H1 (cell line): ENCODE measurements around the gene PRKCD. TPM values are rescaled to one million over a fixed set of nuclear protein-coding genes. Genes with fewer than 3 reads are reported as not detected.

ENCODE experiments used
- ASH2L ChIP-seq: fragments of 200-600, 300-600 bp; sonication (generic); IDR thresholded peaks from one replicate; pipeline ENCODE4 v1.7.1; 2017; ENCODE audit warnings: low read length
- BRCA1 ChIP-seq: IDR thresholded peaks from 2 replicates; pipeline ENCODE4 v1.6.1; 2012; ENCODE audit warnings: low read depth, low read length, improper control_type of control experiment
- CREB1 ChIP-seq: IDR thresholded peaks from 2 replicates; pipeline ENCODE4 v1.6.1; 2012; ENCODE audit warnings: inconsistent platforms
- POLR2AphosphoS5 ChIP-seq: IDR thresholded peaks from 2 replicates; pipeline ENCODE4 v1.6.1; 2011; ENCODE audit warnings: low read depth, low read length
- SIN3A ChIP-seq, 2 experiments: IDR thresholded peaks in 1 of 2; conservative IDR thresholded peaks in 1 of 2; 2 replicates each; pipeline ENCODE4 v1.6.1; 2011 to 2012; ENCODE audit warnings: low read length in 2 of 2, improper control_type of control experiment in 1 of 2, low read depth in 1 of 2, mild to moderate bottlenecking in 1 of 2
- SIX5 ChIP-seq: IDR thresholded peaks from 2 replicates; pipeline ENCODE4 v1.6.1; 2011; ENCODE audit warnings: mild to moderate bottlenecking, low read depth, low read length
- polyA plus RNA-seq, 7 experiments: library from polyadenylated mRNA; depleted of rRNA in 3 of 7; stranded (reverse) in 5 of 7; unstranded in 2 of 7; fragments of >200 nt in 5 of 7; fragments of 200-250 nt in 2 of 7; gene quantifications; 1 replicate in 5 of 7; 2 replicates in 1 of 7; 4 replicates in 1 of 7; pipeline versions ENCODE4 v1.2.1 to v1.2.3, GENCODE V29; 2011 to 2013; ENCODE audit warnings: missing spikeins in 2 of 7, mixed read lengths in 2 of 7
- total RNA-seq: library from RNA; stranded (reverse); fragmentation: NEBNext Ultra II Directional; extraction: Animal tissue kit (Norgen Biotek cat#: 25700); gene quantifications from 2 replicates; pipeline ENCODE4 v1.2.1, GENCODE V29; 2021

Gene PRKCD
- total and polyA plus RNA-seq, 2 of the 8 experiments (the other 6 are each of a cell fraction or from before 2014, with no cell fraction given): 22.6 to 23.9 TPM

DNA sequence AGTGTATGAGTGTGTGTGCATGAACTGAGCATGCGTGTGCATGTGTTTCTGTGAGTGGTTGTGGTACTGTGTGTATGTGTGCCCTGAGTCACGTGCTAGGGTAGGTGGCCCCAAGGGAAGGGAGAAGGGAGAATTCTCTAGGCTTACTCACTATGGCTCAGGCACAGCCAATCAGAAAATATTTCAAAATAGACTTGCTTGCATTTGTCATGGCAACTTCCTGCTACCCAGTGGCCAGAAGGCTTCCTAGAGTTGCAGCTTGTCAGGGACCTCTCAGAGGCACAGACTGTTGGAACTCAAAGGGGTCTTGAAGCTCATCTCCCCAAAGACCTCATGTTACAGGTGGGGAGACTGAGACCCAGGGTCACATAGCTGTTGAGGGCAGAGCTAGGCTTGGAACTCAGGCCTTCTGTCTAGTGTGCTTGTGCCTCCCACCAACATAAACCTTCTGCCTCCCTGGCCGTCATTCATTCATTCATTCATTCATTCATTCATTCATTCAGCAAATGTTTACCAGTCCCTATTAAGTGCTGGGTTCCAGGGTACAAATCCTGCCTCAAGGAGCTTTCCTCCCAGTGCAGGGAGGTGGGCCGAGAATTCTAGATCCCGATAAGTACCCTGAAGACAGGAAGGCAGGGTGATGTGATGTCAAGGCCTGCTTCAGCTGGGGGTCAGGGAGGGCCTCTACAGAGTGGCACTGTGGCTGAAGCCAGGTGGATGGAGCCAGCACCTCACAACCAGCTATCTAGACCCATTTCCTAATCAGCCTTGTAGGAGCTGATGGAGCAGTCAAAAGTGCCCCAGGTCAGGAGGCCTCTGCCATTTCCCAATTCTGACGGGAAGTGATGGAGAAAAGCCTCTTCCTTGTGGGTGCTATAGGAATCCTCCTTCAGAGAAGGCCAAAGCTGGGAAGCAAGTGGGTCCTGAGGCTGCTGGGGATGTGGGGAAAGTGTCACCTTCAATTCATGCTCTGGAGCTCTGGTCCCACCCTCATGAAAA, 19.9 kb upstream of the PRKCD start (continued):
- TF ChIP-seq POLR2AphosphoS5 (no peak), SIN3A (conservative IDR thresholded peaks at IDR 0.05 in 1 of 2, IDR thresholded peaks at IDR 0.05 in 1 of 2; ENCODE audit: low read depth in 1 of 2, low read length in 2 of 2) (no peak), SIX5 (no peak), BRCA1 (no peak), CREB1 (no peak), ASH2L (no peak)
